DMS114 treated with DMSO at 0.1 percent for 48 hours (cell line): Measurements from ENCODE around the gene SPACA9.

Experiments
- DNase-seq: peaks from one replicate; lab custom pipeline; 2025; ENCODE audit not compliant: unreplicated experiment; lab: John Stamatoyannopoulos, UW

The SPACA9 gene

DNA sequence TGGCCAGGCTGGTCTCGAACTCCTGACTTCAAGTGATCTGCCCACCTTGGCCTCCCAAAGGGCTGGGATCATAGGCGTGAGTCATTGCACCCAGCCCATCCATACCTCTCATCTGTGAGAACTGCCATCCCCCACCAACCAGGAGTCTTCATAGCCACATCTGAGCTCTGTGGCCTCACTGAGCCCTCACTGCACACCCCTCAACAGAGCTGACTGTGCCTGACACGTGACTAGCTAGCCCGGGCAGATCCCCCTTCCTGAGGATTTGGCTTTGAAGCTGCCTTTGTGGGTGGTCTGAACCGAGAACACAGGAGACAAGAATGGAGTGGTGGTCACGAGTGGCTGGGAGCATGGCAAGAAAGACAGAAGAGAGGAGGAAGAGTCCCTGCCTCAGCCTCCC is 16.2 kb upstream of the SPACA9 start:
- no peak for DNase-seq

DNA sequence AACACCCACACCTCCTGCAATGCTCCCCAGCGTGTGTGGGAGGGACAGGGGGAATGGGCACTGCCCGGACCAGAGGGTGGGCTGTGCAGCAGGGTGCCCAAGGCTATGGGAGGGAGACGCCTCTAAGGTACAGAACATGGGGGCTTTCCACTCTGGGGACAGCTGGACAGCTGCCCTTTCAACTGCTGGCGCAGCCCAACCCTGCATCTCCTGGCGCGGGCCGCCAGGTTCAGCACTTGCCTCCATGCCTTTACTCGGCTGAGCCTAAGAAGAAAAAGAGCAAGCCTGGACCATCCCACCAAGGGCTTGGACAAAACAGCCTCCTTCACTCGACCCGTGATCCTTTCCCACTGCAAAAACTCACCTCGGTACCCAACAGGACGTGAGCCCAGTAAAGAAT is 15.6 kb upstream of the SPACA9 start:
- no peak for DNase-seq

DNA sequence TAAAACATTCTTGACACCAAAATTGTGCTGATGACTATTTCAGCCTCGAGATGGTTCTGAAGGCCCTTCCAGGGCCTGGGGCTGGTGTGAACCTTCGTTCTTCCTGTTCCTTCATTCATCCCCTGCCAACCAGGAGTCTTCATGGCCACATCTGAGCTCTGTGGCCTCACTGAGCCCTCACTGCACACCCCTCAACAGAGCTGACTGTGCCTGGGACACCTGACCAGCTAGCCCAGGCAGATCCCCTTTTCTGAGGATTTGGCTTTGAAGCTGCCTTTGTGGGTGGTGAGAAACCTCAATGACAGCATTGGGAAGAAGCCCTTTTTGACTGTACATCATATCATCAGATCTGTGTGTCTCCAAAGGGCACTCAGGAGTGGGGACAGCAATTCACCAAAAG is 14.4 kb upstream of the SPACA9 start:
- DNase-seq, result no peak

DNA sequence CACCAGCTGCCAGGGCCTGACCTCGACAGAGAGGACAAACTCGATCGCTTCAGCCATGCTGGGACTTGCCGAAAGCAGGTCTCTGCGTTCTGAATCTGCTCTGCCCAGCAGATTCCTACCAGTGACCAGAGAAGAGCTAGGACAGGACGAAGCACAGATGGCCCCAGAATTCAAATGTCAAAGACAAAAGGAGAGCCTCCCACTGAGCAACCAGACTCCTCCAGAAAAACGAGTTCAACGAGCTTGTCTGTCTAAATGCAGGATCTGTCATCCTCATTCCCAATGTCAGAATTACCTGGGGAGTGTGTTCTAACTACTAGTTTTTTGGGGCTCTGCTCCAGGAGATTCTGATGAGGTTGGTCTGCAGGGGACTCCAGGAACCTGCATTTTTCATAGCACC is 14.0 kb upstream of the SPACA9 start:
- no peak for DNase-seq

DNA sequence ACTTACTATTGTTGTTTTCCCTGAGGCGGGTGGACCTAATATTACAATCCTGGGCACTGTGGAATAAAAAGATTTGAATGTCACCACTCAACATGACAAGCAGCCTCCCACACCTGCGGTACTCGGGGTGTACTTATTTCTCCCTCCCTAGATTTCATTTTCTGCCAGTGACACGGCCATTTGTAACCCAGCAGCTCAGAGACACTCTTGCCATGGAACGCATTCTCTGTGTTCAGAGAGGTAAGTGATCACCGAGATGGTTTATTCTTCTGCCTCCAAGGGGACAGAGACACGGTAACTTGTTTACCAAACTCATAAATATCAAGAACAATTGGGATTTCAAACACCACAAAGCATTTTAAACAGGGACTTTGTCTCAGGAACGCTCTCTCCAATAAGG is 11.8 kb upstream of the SPACA9 start:
- no peak for DNase-seq

DNA sequence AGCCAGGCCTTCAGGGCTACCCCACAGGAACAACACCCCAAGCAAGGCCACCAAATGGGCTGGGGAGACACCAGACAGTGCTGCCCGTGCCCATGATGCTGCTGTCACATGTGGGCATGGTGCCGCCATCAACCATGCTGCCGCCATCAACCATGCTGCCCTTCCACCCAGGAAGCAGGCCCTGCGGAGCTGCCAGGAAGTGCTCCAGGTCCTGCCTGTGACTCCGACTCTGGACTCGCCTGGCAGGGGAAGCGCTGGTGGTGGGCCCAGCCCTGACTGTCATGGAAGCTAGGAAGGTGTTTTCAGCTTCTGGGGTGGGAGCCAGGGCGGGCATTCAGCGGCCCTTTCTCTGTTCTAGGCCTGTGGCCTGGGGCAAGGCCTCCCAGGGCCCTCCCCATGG is 9.4 kb upstream of the SPACA9 start:
- no peak for DNase-seq

DNA sequence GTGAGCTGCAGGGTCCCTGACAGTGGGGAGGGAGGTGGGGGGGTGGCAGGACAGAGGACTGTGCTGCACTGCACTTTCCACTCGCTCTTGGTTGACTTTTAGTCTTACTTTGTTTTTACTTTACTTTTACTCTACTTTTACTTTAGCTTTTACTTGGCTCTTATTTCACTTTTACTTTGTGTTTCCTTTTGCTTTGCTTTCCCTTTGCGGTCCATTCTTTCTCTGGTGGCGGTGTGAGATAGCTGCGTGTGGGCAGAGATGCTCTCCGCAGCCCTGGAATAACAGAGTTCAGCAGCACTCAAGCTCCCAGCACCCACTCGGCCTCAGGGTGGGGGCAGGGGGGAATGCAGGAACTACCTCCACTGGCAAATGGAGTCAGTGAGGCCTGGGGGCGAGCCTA is 5.3 kb upstream of the SPACA9 start:
- no peak for DNase-seq

DNA sequence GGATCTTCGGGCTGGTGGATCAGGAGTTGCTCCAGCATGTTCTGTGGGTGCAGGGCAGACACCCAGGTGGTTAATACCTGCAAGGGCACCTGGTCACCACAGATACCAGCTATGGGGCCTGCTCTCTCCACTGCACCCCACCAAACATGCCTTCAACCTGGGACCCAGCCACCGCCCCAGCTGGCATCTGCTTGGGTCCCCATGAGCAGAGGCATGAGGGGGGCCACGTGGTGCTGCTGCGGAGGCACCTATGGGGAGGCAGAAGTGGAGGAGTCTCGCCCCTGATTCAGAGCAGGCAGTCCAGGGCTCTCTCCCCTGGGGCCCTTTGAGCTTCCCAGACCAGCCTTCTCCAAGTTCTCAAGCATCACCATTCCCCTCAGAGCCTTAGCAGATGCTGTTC is 3.5 kb upstream of the SPACA9 start:
- no peak for DNase-seq

DNA sequence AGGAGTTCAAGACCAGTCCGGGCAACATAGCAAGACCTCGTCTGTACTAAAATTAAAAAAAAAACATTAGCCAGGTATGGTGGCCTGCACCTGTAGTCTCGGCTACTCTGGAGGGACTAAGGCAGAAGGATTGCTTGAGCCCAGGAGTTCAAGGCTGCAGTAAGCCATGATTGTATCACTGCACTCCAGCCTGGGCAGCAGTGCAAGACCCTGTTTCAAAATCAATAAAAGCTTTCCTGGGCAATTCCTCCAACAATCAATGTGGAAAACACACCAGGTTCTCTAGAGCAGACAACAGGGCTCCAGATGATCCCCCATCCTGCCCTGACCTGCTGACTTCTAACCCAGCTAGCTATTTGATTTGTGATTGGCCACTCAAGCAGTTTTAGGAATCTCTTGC is 1.8 kb upstream of the SPACA9 start:
- DNase-seq, result no peak

DNA sequence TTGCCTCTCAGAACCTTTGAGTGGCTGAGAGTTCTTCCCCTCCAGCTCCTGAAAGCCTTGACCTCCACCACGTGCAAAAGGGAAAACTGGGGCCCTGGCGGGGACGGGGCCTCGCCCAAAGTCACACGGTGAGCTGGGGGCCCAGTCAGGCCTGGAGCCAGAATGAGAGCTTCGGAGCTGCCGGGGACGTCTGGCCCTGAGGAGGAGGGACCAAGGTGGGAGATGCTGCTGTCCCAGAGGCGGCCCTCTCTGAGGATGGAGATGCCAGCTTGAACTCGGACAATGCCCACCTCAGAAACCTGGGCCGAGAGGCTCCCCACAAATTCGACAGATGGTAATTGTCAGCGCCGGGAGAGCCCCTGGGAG is 1.3 kb upstream of the SPACA9 start:
- DNase-seq, result no peak

DNA sequence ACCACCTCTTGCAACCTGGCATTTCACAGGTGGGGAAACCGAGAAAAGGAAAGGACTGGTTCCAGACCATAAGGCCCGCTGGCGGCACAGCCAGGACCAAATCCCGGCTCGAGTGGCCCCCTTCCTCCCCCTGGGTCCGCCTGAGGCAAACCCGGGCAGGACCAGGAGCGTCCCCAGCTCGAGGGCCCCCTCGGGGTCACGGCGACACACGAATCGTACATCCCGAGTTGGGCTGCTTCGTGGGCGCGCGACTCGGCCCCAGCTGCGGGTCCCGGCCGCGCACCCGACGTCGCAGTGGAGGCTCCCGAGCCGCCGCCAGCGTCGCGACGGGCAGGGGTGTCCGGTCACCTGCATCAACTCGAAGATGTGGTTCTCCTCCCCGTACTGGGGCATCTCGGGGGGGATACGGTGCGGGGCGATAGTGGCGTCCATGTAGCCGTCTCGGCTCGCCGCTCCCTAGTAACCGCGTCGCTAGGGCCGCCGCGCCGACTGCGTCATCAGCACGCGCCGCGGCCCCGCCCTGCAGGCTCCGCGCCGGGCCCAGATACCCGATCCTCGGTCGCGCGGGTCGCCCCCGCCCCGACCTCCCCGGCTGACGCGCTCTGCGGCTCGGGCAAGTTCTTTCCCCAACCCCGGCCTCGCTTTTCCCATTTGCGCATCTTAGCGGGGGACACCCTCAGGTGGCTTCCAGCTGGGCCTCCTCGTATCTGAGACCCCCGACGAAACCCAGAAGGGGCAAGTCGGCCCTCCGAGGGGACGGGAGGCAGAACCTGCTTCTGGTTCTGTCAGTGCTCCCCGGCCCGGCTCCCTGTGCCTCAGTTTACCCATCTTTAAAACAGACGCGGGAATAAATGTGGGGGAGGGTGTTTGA is 639 bp upstream of the SPACA9 start, which contains the start of gene AK8:
Gene AK8, minus strand, starts transcription at position 461 of the 871 bp plus-strand sequence. Its CDS starts 29 bp downstream, at position 432.
- DNase-seq, result peak; percentile 7

DNA sequence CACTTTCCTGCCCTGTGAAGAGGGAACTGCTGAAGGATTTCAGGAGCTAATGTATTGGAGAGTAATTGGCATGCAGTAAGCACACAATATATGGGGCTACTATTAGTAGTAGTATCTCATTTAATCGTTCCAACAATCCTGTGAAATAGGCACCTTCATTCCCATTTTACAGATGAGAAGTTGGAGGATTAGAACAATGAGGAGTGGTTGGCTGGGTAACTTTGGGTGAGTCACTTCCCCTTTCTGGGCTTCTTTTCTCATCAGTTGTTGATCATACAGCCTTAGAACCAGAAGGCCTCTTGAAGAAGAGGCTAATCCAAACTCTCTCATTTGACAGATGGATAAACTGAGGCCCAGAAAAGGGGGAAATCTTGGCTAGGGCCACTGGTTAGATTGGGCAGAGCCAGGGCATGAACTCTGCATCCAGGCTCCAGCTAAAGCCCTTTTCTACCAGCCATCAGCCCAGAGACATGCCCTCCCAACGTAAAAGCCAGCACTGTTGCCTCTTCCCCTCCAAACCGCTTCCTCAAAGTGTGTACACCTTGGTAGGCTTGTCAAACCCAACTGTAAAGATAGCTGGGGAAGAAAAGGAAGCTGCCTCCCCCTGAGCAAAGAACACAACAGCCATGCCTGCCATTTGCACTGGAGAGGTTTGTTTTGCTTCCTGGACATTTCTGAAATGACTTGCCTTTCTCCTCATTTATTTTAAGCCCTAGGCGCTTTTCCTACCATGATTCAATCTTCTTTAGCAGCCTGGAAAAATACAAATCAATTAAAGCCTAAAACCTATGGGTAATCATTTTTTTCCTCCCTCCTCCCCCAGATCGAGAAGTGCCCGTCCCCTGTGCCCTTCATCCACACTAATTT is 992 bp downstream of the SPACA9 start:
- DNase-seq, result no peak

DNA sequence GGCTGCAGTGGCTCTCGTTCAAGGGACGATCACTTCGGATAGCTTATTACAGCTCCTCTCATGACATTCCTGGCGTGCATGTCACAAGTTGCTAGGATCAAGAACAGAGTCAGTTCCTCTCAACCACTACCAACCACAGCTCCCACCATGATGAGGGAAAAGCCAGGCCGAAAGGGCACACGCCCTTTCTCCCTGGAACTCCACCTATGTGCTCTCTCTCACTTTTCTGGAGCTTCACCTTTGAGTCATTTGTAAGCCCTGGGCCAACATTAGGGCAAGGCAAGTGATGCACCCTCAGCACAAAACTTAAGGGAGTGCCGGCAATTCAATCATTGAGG is 1.6 kb downstream of the SPACA9 start:
- DNase-seq, result no peak

DNA sequence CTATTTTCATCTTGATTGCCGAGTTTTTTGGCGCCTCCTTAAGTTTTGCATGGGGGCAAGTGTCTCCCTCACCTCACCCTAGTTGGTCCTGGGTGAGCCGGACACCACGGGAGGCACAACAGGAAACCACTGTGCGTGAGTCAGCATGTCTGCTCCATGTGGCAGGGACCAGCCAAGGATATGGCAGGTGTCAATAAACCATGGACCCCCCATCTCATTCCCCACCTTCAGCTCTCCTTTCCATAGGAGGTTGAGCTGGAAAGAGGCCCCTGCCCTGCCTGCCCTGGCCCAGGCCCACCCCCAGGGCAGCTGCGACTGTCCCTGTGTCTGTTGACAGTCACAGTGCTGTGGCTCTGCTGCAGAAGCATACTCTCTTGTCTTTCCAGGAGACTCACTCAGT is 3.1 kb downstream of the SPACA9 start:
- DNase-seq, result no peak

DNA sequence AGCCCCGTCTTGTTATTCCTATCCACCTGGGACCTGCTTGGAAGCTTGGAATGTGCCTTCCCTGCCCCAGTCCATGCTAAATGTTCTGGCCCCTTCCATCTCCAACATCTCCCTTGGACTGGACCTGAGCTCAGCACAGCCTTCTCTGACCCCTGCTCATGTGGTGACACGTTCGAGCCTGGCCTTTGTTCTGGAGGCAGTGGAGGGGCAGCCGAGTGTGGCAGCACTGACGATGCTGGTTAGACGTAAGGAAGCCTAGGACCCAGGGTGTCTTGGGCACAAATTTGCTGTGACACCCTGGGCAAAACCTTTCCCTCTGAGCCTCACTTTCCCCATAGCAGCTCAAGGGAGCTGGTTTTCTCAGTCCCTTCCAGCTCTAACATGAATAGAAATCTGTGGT is 3.9 kb downstream of the SPACA9 start:
- DNase-seq, result no peak

DNA sequence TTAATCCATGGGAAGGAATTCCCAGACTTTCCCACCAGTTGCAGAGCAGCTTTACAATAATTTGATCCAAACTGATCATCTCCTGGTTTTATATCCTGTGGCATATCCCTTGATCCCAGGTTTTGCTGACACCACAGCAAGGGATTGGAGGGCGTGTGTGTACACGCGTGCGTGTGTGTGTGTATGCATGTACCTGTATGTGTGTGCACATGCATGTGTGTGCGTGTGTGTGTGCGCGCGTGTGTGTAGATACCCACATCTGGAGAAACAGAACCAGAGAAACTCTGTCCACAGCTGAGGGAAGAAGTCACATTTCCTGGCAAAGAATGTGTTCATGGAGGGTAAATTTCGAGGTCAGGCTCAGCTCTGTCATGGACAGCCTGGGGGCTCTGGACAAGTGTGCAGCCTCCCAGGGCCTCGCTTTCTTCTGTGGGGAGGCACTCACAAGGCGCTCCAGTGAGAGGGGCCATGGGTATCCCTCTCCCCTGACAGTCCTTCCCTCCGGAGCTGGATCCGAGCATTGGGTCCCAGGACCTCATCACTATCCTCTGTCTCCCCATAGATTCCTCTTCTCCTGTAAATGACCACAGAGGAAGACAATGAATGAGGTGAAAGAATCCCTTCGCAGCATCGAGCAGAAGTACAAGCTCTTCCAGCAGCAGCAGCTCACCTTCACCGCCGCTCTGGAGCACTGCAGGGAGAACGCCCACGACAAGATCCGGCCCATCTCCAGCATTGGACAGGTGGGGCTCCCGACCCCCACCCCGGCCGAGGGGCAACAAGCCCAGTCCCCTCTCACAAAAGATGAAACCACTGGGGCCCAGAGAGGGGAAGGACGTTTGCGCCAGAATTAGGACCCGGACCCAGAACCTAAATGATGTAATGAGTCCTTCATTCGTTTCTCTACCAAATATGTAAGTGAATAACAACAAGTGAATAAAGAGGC is 4.9 kb downstream of the SPACA9 start:
- no peak for DNase-seq

DNA sequence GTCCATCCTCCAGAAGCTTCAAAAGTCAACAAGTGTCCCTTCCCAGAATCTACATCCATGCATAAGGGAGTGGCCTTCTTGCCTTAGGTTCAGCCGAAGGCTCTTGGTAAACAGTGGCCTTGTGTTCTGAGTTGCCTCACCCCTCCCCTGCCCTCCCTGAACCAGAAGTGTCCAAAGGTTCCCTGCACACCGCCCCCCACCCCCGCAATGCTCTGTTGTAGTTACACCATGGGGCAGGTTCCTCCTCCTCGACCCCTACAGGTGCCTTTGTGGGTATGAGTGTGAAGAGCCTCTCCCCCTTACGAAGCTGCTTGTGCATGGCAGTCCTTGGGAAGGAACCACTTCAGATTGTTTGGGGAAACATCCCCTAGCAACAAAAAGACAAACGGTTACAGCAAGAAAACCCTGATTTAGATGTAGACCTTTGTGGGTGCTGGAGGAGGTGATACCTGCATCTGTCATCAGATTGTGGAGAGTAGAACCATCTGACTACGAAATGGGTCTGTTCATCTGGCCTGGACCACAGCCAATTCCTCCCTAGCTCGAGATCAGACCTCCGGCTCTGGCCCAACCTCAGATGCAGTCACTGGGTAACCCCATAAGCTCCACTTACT is 7.1 kb downstream of the SPACA9 start:
- no peak for DNase-seq

DNA sequence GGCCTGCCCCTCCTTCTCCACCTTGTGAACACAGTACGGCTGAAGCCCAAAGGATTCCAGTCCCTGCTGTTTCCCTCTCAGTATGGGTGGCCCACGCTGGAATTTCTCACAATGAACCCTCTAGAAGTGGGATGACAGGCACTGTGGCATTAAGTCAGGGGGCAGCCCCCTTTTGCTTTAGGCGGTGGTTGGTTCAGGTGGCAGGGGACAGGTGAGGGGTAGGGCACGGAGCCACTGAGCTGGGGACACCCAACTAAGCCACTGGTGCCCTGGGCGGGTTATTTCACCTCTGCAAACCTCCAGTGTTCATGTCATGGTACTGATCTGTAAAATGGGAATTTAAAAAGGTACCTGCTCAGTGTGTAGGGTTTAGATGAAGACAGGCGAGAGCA is 7.6 kb downstream of the SPACA9 start:
- DNase-seq, result no peak

DNA sequence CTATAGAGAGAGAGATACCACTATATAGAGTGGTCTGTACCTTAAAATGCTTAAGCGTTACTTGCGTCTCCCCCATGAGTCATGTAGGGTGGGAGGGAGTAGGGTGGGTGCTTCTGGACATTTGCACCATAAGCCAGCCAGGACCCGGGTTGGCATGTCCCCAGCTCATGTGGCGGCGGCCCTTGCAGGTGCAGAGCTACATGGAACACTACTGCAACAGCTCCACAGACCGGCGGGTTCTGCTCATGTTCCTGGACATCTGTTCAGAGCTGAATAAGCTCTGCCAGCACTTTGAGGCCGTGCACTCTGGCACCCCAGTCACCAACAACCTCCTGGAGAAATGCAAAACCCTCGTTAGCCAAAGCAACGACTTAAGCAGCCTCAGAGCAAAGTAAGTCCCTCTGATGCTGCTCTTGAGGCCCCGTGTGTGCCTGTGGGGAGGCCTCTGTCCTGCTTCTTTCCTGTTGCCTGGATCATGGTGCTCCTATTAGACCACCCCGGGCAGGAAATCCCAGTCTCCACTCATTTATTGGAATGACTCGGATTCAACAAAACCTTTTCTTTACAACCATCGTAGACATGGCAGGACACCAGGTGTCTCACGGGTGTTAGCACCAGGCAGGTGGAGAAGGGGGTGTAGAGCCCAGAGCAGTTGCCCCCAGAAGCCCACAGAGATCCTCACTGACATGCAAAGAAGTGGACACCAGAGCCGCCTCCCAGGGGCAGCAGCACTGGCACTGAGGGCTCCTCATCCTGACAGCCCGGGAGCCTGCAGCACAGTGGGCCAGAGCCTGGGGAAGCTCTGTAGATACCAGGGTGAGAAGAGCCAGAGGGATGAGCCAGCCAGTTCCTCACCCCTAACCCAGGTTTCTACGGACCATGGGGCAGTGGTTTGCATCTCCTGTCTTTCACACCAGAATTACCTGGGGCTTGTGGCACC is 8.8 kb downstream of the SPACA9 start:
- DNase-seq, result no peak

DNA sequence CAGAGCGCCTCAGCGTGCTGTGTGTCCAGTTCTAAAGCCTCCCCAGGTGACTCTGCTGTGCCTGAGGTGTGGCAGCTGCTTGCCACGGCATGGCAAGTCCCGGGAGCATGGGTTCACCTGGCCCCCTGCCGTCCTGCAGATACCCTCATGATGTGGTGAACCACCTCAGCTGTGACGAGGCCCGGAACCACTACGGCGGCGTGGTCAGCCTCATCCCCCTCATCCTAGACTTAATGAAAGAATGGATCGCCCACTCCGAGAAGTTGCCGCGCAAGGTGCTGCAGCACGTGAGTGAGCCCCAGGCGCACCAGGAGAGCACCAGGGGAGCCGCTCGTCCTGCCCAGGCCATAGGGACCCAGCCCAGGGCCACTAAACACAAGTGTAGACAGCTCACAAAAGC is 9.5 kb downstream of the SPACA9 start:
- no peak for DNase-seq
